Stimulated activated CD4-positive, alpha-beta T cell treated with anti-CD3 and anti-CD28 coated beads, Interleukin-15, amount 100 ng/mL, for 24 hours (primary cell): ENCODE results near the gene ZNF619.
A peak's percentile ranks its signal among the peaks of the same experiment; 100 is the strongest.

Experiments
- DNase-seq: peaks from one replicate; pipeline ENCODE4 v3.0.0-alpha.2; 2020

Gene ZNF619

GRCh38 chr3:40468018-40468417 is 8.9 kb upstream of the ZNF619 start:
- no peak for DNase-seq

GRCh38 chr3:40470701-40471100 is 6.2 kb upstream of the ZNF619 start:
- DNase-seq = no peak

DNA sequence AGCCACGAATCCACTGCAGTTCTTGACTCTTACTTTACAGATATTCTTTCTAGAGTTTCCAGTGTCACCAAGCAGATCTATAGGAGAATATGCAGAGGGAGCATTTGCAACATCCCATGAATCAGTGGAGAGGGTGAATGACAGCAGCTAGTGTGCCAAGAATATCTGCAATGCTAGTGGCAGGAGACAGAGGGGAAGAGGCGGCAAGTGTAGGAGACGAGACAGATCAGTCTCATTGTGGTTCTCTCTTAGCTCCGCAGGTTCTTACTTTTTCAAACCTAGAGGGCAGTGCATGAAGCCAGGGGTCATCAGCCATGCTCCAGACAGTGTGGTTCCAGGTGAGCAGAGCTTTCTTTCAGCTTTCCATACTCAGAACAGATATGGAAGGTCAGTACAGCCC is 744 bp downstream of the ZNF619 start:
- DNase-seq = no peak

DNA sequence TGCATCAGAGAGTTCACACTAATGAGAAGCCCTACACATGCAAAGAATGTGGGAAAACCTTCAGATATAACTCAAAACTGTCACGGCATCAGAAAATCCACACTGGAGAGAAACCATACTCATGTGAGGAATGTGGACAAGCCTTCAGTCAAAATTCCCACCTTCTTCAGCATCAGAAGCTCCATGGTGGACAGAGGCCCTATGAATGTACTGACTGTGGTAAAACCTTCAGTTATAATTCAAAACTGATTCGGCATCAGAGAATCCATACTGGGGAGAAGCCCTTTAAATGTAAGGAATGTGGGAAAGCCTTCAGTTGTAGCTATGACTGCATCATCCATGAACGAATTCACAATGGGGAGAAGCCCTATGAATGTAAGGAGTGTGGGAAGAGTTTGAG is 10.2 kb downstream of the ZNF619 start:
- no peak for DNase-seq

DNA sequence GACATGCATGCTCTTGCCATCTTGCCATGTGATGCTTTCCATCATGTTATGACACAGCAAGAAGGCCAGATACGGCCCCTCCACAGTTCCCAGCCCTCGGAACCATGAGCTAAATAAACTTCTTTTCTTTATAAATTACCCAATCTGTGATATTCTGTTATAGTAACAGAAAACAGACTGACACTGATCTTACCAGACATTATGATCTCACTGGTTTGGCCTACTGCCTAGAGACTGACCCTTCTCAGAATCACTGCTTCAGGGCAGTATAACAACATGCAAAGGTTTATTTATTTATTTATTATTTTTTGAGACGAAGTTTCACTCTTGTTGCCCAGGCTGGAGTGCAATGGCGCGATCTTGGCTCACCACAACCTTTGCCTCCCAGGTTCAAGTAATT is 14.0 kb downstream of the ZNF619 start:
- DNase-seq = no peak

DNA sequence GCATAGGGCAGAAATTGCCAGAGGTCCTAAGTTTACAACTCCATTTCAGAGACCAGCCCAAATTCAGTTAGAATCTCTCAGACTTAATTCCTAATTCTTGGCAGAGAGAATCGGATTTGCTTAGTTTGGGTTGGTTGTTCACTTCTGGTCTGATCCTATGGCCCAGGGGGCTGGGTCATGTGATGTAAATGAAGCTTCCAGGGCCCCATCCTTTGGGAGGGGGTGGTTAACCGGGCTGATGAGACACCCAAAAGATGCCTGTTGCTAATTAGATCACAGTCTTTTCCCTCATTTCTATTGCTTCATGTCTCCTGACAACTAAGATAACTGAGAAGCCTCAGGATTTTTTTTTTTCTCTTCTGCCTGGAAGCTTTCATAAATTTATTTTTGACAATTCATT is 17.8 kb downstream of the ZNF619 start:
- no peak for DNase-seq

- DNase-seq = no peak
Observed at GRCh38 chr3:40497288-40497687, 20.4 kb downstream of the ZNF619 start.

DNA sequence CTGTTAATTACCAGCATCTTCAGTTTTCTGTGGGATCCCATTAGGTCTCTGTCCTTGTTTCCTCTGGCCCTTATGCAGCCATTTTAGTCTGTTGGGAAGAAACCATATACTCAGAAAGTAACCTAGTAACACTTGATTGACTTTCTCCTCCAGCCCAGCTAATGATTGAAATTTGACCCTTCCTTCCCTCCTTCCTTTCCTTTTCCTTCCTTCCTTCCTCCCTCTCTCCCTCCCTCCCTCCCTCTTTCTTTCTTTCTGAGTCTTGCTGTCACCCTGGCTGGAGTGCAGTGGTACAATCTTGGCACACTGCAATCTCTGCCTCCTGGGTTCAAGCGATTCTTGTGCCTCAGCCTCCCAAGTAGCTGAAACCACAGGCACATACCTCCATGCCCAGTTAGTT is 23.0 kb downstream of the ZNF619 start:
- no peak for DNase-seq

- no peak for DNase-seq
Observed at GRCh38 chr3:40502034-40502433, 25.1 kb downstream of the ZNF619 start.

DNA sequence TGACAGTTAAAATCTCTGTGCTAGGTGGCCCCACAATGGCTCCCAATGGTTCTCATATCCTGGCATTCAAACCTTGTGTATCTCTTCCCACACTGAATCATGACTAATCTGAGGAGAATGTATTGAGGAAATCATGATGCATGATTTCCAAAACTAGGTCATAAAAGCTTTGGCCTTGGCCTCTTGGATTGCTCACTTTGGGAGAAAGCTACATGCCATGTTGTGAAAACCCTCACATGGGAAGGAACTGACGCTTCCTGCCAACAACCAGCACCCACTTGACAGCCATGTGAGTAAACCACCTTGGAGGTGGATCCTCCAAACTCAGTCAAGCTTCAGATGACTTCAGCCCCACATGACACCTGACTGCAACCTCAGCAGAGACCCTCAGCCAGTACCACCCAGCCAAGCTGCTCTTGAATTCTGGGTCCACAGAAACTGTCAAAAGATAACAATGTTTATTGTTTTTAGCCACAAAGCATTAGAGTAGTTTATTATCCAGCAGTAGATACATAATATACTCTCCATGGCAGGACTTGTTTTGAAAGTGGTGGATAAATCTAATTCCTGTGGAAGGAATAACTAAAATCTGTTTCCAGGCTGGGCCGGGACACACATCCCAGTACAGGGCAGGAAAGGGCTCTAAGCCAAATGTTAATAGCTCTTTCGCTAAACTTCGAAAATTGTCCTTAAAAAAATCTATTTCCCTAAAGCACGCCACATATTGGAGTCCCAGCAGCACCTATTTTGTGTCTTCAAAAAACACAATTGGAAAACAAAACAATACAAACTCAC is 27.9 kb downstream of the ZNF619 start:
- DNase-seq = peak; percentile 10

DNA sequence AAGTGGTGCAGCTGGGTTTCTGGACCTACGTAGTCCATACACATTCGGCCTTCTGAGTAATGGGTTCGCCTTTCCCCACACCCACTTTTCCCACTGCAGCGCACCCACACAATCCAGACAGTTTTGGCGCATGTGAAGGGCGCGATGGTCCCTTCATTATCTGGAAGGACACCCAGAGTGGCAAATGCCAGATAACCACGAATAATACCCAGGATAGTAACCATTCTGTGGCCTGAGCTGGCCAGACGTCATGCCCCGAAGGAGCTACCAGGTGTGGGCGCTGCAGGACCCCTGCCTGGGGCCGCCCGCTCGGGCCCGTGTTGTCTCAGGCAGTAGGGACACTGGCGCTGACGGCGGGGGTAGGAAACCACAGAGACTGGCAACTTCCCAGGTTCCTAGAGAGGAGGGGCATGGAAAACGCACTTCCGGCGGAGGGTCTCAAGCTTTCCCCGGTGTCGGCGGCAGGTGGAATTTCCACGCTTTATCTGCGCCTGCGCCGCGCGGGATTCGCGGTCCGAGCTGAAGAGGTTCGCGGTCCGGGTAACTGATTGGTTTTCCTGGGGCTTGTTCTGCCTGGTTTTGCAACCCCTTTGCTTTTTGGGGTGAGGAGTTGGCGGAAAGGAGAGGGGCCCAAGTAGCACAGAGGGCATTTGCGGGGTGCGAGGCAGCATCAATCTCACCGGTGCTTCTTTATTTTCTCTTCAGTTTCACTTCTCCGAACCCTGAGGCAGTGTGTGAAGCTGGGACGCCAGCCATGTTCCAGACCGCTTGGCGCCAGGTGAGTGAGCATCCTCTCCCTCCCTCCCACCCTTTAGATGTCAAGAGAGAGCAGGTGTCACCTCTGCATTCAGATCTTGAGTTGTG is 28.9 kb downstream of the ZNF619 start, which contains the start of gene ZNF620:
TSS of gene ZNF620 (plus strand) at position 441 of the 864 bp plus-strand sequence. CDS start at position 755, 314 bp downstream.
- DNase-seq = peak; percentile 75

DNA sequence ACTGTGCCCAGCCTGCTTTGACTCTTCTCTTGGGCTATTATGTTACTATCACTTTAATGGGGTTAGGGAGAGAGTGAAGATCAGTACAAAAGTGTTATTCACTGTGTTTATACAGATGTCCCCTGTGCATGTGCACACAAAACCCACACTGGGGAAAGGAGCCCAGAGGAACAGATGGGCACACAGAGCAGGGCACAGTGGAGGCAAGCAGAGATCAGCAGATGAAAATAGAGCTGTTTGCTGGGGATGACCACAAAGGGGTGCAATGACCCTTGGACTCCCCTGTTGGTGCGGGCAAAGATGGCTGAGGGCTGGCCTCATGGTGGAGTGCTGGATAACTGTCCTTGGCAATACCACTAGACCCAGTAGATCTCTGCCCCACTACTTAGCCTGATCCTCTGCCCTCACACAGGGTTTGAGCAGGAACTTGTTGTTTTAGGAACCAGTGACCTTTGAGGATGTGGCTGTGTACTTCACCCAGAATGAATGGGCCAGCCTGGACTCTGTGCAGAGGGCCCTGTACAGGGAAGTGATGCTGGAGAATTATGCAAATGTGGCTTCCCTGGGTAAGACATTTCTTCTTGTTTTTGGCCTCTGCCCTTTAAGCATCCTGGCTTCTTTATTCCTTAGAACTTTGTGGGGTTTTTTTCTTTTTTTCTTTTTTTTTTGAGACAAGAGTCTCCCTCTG is 34.3 kb downstream of the ZNF619 start:
- no peak for DNase-seq

- DNase-seq = no peak
Observed at GRCh38 chr3:40516201-40516600, 39.3 kb downstream of the ZNF619 start.

- DNase-seq = no peak
Observed at GRCh38 chr3:40518067-40518466, 41.1 kb downstream of the ZNF619 start.

- no peak for DNase-seq
Observed at GRCh38 chr3:40518848-40519247, 41.9 kb downstream of the ZNF619 start.

DNA sequence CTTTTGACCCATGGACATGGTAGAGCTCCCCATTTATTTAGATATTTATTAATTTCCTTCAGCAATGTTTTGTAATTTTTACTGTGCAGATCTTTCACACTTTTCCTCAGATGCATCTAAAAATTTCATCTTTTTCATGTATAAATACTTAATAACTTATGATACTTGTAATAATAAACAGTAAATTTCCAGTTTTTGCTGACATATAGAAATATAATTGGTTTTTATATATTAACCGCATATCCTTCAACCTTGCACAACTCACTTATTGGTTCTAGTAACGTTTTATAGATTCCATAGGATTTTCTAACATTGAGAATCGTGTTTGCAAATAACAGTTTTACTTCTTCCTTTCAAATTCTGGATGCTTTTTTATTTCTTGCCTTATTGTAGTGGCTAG is 44.3 kb downstream of the ZNF619 start:
- no peak for DNase-seq

GRCh38 chr3:40523781-40524180 is 46.9 kb downstream of the ZNF619 start:
- no peak for DNase-seq

GRCh38 chr3:40524222-40524567 is 47.3 kb downstream of the ZNF619 start:
- DNase-seq = no peak

- peak; percentile 90 for DNase-seq
Observed at GRCh38 chr3:40524568-40525285, 47.8 kb downstream of the ZNF619 start, which contains the start of gene ZNF621. TSS of gene ZNF621 (plus strand) at chr3:40524960. CDS start at chr3:40525841, 881 bp downstream.

GRCh38 chr3:40528426-40528825 is 51.5 kb downstream of the ZNF619 start:
- DNase-seq = no peak

DNA sequence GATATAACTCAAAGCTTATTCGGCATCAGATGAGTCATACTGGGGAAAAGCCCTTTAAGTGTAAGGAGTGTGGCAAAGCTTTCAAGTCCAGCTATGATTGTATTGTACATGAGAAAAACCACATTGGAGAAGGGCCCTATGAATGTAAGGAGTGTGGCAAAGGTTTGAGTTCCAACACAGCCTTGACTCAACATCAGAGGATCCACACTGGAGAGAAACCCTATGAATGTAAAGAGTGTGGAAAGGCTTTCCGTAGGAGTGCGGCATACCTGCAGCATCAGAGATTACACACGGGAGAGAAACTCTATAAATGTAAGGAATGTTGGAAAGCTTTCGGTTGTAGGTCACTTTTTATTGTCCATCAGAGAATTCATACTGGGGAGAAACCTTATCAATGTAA is 55.3 kb downstream of the ZNF619 start:
- no peak for DNase-seq

DNA sequence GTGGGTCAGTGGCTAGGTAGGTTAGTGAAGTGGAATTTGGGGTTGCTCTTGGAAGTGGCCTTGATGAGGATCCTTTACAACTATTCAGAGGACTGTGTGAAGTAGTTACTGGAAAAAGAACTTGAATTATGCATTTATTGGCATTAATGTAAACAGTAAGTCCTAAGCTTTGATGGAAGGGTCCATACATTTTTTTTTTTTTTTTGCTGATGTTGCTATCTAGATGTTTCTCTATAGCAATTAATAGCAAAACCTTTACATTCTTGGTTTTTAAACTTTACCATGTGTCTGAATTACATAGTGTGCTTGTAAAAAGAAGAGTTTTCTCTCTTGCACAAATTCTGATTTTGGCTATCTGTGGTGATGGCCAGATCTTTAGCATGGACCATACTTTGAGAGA is 57.4 kb downstream of the ZNF619 start:
- DNase-seq = no peak
